ENCODE results near the gene AZI2.

AZI2 gene

DNA sequence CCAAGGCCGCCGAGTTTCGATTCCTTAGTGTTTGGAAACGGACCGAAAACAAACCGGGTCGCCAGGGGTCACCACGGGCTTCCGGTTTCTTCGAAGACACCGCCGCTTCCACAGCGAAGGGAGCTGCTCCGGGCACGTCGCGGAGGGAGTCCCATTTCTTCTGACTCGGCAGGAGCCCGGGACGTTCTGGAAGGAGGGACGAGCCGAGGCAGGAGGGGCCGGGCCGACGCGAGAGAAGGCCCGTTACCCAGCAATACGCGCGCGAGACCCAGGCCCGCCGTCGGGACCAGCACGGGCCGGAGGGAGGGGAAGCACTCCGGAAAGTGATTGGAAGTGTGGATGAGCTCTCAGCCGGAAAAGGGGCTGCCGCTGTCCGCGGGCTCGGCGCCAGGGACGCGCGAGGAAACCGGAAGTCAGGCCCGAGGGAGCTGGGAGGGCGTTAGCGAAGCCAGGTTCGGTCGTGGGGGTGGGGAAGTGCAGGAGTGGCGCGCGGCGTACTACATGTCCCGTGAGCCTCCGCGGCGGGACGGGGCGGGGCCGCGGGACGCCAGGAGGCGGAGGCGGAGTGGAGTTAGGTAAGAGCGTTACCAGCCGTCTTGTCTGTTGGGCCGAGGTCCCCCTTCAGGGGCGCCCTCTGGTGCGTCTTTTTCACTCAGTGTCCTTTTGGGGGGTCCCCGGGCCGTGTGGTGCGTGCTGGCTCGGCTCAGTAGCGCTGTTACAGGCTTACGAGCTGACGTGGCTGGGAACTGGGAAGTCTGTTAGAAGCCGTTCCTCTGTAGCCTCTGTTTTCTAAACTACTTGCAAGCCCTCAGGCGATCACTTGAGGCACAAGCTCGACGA is at the start of gene AZI2, which contains the start of gene ZCWPW2 (continued):
- TF ChIP-seq ZBTB44 (tag by site-specific recombination; IDR thresholded peaks at IDR 0.05) (no peak), YY2 (tag by site-specific recombination; IDR thresholded peaks at IDR 0.05) (no peak), ZNF473 (tag by site-specific recombination; IDR thresholded peaks at IDR 0.05) (no peak), TCF7L2 (IDR thresholded peaks at IDR 0.05; ENCODE audit: borderline replicate concordance, low read depth, low read length) (no peak), PRDM1 (tag by site-specific recombination; IDR thresholded peaks at IDR 0.05) (no peak), ZNF148 (tag by site-specific recombination; IDR thresholded peaks at IDR 0.05; ENCODE audit: borderline replicate concordance) (no peak), ZNF2 (tag by site-specific recombination; IDR thresholded peaks at IDR 0.05) (peak; percentile 65), ZEB2 (tag by site-specific recombination; IDR thresholded peaks at IDR 0.05) (peak; percentile 90), ZNF335 (tag by site-specific recombination; conservative IDR thresholded peaks at IDR 0.05) (peak; percentile 76), BCL11A (tag by site-specific recombination; IDR thresholded peaks at IDR 0.05; ENCODE audit: low read depth) (no peak), ZNF223 (tag by site-specific recombination; IDR thresholded peaks at IDR 0.05) (no peak), ZFP41 (tag by site-specific recombination; IDR thresholded peaks at IDR 0.05; ENCODE audit: borderline replicate concordance) (no peak), ZBTB21 (tag by site-specific recombination; IDR thresholded peaks at IDR 0.05) (no peak), HOXA7 (CRISPR knock-in tag; IDR thresholded peaks at IDR 0.05; ENCODE audit: borderline replicate concordance) (no peak), ZNF114 (tag by site-specific recombination; IDR thresholded peaks at IDR 0.05) (no peak), ZNF768 (tag by site-specific recombination; IDR thresholded peaks at IDR 0.05) (no peak; the same call in 1 of the 2 replicates), ZNF362 (tag by site-specific recombination; IDR thresholded peaks at IDR 0.05) (no peak), ZNF426 (tag by site-specific recombination; IDR thresholded peaks at IDR 0.05) (no peak), ZNF501 (tag by site-specific recombination; IDR thresholded peaks at IDR 0.05) (peak; percentile 72), ZNF623 (tag by site-specific recombination; IDR thresholded peaks at IDR 0.05) (no peak), ZNF626 (tag by site-specific recombination; IDR thresholded peaks at IDR 0.05) (no peak), GLIS1 (tag by site-specific recombination; IDR thresholded peaks at IDR 0.05) (peak; percentile 54; the same call in 1 of the 2 replicates), ZNF112 (tag by site-specific recombination; IDR thresholded peaks at IDR 0.05) (no peak), ZNF544 (tag by site-specific recombination; IDR thresholded peaks at IDR 0.05) (no peak), ZNF596 (tag by site-specific recombination; IDR thresholded peaks at IDR 0.05) (no peak), ZNF146 (tag by site-specific recombination; IDR thresholded peaks at IDR 0.05) (no peak), ZNF571 (tag by site-specific recombination; IDR thresholded peaks at IDR 0.05) (no peak), ZNF19 (tag by site-specific recombination; IDR thresholded peaks at IDR 0.05; ENCODE audit: low read depth) (no peak), ATF2 (tag by site-specific recombination; IDR thresholded peaks at IDR 0.05; ENCODE audit: low read depth) (no peak), ZNF585B (tag by site-specific recombination; IDR thresholded peaks at IDR 0.05) (no peak)
- TF ChIP-seq, protein P1, sequence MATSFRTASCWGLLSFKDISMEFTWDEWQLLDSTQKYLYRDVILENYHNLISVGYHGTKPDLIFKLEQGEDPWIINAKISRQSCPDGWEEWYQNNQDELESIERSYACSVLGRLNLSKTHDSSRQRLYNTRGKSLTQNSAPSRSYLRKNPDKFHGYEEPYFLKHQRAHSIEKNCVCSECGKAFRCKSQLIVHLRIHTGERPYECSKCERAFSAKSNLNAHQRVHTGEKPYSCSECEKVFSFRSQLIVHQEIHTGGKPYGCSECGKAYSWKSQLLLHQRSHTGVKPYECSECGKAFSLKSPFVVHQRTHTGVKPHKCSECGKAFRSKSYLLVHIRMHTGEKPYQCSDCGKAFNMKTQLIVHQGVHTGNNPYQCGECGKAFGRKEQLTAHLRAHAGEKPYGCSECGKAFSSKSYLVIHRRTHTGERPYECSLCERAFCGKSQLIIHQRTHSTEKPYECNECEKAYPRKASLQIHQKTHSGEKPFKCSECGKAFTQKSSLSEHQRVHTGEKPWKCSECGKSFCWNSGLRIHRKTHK (tag by site-specific recombination; IDR thresholded peaks at IDR 0.05) = no peak
- TF ChIP-seq, protein P2, sequence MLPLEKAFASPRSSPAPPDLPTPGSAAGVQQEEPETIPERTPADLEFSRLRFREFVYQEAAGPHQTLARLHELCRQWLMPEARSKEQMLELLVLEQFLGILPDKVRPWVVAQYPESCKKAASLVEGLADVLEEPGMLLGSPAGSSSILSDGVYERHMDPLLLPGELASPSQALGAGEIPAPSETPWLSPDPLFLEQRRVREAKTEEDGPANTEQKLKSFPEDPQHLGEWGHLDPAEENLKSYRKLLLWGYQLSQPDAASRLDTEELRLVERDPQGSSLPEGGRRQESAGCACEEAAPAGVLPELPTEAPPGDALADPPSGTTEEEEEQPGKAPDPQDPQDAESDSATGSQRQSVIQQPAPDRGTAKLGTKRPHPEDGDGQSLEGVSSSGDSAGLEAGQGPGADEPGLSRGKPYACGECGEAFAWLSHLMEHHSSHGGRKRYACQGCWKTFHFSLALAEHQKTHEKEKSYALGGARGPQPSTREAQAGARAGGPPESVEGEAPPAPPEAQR (tag by site-specific recombination; IDR thresholded peaks at IDR 0.05) = no peak
